Activated CD4-positive, alpha-beta T cell treated with anti-CD3 and anti-CD28 coated beads, Interleukin-2, amount 50 U/mL, for 16 hours (primary cell): ENCODE data around the gene BHLHA15.
A peak's percentile ranks its signal among the peaks of the same experiment; 100 is the strongest.

Experiments
- DNase-seq: peaks from one replicate; pipeline ENCODE4 v3.0.0-alpha.2; 2020

BHLHA15 gene

GRCh38 chr7:98211676-98212531 is 665 bp downstream of the BHLHA15 start:
- no peak for DNase-seq

- DNase-seq = no peak
Measured at GRCh38 chr7:98212532-98213041, 1.3 kb downstream of the BHLHA15 start.

DNA sequence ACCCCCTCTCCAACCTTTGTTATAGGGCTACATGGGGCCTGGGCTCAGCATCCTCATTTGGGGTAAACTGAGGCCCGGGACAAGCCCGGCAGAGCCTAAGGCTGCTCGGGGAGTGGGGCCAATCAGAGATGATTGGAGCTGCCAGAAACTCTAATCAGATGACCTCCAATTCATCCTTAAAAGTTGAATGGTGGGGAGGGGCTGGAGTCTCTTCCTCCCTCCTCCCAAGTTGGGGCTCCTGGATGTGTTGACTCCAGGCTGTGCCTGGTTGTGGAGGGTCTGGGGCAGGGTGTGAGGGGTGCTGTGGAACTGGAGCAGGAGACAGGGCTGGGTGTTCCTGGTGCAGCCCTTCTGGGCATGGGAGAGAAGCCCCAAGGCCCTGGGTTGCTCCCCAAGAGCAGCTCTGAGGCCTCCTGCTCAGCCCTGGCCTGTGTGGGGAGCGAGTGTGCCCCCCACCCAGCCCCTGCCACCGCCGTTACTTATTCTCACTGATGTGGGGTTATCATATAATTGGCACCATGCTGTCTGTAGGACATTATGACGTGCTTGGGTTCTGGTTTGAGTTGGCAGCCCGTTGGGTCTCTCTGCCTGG is 2.2 kb downstream of the BHLHA15 start:
- no peak for DNase-seq

DNA sequence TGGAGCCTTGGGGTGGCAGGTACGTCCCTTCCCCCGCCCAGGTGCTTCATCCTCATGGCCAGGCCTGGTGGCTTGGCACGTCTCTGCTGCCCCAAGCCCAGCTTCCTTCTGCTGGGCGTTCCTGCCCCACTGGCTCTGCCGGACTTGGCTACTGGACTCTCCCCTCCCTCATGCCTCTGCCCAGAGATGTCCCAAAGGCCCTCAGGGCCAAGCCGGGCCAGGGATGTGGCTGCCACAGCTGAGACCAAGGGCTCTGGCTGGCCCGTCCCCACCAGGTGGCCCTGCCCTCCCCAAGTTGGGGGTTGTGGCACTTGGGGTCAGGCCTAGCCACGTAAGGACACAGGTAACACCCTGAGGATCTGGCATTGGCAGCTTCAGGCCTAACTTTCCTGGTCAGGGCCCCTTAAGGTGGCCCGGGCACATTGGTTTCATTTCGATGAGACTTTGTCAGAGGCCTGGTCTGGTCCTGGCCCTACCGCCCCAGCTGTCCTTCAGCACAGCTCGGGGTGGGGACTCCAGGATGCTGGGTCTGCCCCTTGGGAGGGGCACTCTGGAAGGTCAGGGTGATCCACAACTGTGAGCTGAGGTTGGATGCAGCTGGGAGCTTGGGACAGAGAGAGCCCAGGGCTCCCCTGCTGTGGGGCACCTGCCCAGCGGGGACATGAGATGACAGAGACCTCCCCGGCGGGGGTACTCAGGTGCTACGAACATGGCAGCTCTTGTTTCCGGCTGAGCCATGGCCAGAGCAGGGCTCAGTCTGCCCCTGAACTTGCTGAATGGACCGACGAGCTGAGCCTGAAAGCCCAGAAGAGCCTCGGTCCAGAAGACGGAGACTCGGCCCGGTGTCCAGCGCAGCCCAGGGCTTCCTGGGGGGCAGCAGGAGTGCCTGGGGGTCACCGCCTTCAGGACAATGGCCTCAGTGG is 2.9 kb downstream of the BHLHA15 start:
- DNase-seq = no peak

GRCh38 chr7:98214811-98215321 is 3.6 kb downstream of the BHLHA15 start:
- DNase-seq = no peak

DNA sequence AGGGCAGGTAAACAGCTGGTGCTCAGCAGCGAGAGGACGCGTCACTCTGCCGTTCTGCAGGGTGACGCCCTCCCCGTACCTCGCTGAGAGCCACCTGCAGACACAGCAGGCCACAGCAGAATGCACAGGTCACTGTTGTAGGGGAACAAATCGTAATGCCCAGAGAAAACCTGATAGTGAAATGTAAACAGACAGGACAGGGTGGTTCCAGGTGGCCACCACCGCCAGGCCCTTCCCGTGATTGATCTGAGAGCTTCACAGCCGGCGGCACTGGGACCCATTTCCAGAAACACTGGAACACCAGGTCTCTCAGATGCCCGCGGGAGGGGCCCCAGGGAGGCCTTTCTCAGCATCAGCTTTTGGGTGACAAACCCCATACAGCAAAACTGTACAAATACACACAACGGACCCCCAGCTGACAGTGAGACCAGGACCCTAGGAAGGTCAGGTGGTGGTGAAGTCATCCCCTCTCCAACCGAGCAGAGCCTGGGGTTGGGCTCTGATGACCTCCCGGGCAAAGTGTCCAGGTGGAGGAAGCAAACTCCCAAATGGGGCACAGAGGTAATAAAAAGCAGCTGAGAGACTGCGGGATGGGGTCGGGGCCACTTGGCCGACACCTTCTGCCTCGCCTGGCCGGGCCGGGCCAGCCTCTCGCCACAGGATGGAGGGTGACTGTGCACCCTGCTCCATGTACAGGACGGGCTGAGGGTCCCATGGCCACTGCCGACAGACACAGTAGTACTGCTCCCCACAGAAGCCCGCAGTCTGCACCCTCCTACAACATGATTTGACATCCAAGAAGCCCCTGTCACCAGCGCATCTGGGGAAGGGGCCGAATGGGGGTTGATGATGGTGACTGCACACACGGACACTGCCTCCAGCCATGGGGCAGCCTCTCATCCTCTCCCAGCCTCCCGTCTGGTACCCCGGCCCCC is 4.6 kb downstream of the BHLHA15 start:
- DNase-seq = no peak

DNA sequence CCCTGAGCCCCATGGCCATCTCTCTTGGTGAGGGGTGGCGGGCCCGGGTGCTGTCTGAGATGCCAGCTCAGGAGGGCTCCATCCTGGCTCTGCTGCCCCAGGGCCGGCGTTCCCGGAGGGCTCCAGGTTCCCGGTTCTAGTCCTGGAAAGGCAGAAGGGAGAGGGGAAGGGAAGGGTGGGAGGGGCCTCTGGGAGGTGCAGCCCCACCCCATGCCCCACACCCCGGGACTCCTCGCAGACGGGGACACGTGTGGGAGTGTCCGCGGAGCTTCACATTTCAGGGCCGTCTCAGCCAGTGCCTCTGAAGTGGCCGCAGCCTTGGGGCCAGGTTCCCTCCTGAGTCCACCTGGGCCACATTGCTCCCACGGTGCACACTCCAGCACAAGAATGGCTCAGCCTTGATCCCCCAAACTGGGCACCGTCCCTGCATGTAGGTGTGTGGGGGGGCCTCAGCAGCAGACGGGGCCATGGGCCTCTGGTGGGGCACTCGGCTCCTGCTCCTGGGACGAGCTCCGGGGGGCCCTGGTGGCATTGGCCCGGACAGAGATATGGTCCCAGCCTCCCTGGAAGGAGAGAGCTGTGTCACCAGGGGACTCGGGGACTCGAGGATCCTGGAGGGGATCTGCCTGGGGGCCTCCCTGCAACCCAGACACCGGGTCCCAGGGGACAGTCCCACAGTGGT is 5.8 kb downstream of the BHLHA15 start:
- no peak for DNase-seq

DNA sequence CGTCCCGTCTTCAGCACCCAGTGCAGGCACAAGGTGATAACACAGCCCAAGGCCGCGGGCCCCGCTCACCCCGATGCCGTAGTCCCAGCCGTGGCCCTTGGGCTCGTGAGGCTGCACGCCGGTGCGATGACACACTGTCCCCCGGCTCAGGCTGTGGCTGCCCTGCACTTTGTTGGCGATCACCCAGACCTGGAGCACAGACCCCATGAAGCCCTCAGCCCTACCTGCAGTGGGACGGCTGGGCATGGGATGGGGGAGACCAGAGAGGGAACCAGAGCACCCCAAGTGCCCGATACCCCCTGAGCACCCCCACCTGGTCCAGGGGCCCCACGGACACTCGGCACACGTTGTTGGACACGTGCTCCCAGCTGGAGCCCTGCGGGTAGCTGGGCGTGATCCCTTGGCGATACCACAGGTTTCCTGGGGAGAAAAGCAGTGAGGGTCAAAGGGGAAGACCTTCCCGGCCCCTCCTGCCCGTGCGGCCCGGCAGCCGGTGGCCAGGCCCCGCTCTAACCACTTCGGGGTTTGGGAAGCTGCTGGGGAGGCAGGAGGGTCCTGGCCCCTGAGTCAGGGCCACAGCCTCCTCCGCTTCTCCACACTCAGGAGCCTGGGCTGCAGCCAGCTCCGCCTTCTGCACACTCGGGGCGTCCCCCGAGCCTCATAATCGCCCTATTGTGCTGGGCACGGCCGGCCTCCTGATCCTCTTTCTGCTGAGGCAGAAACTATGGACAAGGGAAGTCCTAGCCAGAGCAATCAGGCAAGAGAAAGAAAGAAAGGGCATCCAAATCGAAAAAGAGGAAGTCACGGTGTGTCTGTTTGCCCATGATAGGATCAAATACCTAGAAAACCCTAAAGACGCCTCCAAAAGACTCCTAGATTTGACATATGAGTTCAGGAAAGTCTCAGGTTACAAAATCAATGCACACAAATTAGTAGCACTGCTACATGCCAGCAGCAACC is 6.7 kb downstream of the BHLHA15 start:
- DNase-seq = no peak

DNA sequence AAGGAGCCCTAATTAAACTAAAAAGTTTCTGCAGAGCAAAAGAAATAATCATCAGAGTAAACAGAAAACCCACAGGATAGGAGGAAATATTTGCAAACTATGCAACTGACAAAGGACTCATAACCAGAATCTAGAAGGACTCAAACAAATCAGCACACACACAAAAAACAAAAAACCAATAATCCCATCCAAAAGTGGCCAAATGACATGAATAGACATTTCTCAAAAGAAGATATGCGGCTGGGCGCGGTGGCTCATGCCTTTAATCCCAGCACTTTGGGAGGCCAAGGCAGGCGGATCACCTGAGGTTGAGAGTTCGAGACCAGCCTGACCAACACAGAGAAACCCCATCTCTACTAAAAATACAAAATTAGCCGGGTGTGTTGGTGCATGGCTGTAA is 8.1 kb downstream of the BHLHA15 start:
- DNase-seq = peak; percentile 12

GRCh38 chr7:98221611-98222532 is 10.6 kb downstream of the BHLHA15 start:
- DNase-seq = no peak

- no peak for DNase-seq
Measured at GRCh38 chr7:98222533-98223195, 11.4 kb downstream of the BHLHA15 start.

GRCh38 chr7:98223351-98223897 is 12.2 kb downstream of the BHLHA15 start:
- no peak for DNase-seq

GRCh38 chr7:98223898-98224700 is 12.9 kb downstream of the BHLHA15 start:
- DNase-seq = no peak

- DNase-seq = no peak
Measured at GRCh38 chr7:98224701-98225181, 13.5 kb downstream of the BHLHA15 start.

GRCh38 chr7:98225913-98226614 is 14.8 kb downstream of the BHLHA15 start:
- DNase-seq = no peak

- DNase-seq = no peak
Measured at GRCh38 chr7:98227939-98228338, 16.7 kb downstream of the BHLHA15 start.
